Neural cell (in vitro differentiated cells): Measurements from ENCODE around the gene ROCK2.

Experiments used
- EP300 ChIP-seq: fragments of 450-650 bp; conservative IDR thresholded peaks from 2 replicates; pipeline ENCODE4 v1.6.1; 2014; ENCODE audit warnings: antibody characterized with exemption, mild to moderate bottlenecking, moderate library complexity; ENCODE audit not compliant: poor library complexity, severe bottlenecking
- TAF1 ChIP-seq: IDR thresholded peaks from 2 replicates; pipeline ENCODE4 v1.6.1; 2012; ENCODE audit warnings: low read depth
- TF ChIP-seq, protein P1 (sequence below): fragments of 450-650 bp; IDR thresholded peaks from 2 replicates; pipeline ENCODE4 v1.5.1; 2014; ENCODE audit warnings: antibody characterized with exemption, mild to moderate bottlenecking, moderate library complexity; ENCODE audit not compliant: poor library complexity, severe bottlenecking
- TF ChIP-seq, protein P2 (sequence below): IDR thresholded peaks from 2 replicates; pipeline ENCODE4 v1.6.1; 2012; ENCODE audit warnings: borderline replicate concordance

DNA sequence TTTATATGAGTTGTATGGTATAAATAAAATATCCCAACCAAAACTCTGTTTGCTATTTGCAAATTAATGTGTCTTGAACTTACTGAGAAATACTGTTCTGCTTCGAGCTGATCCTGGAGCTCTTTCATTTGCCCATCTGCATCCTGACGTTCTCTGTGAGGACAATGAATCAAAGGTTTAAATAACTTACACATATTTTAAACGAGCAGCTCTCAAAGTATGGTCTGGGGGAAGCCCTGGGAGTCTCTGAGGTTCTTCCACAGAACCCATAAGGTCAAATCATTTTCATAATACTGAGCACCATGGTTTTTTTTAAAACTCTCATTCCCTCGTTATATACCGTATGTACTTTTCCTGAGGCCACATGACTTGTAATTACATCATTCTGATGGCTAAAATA is 142.5 kb downstream of the ROCK2 start:
- no peak for TF ChIP-seq EP300
- TF ChIP-seq, protein P1, sequence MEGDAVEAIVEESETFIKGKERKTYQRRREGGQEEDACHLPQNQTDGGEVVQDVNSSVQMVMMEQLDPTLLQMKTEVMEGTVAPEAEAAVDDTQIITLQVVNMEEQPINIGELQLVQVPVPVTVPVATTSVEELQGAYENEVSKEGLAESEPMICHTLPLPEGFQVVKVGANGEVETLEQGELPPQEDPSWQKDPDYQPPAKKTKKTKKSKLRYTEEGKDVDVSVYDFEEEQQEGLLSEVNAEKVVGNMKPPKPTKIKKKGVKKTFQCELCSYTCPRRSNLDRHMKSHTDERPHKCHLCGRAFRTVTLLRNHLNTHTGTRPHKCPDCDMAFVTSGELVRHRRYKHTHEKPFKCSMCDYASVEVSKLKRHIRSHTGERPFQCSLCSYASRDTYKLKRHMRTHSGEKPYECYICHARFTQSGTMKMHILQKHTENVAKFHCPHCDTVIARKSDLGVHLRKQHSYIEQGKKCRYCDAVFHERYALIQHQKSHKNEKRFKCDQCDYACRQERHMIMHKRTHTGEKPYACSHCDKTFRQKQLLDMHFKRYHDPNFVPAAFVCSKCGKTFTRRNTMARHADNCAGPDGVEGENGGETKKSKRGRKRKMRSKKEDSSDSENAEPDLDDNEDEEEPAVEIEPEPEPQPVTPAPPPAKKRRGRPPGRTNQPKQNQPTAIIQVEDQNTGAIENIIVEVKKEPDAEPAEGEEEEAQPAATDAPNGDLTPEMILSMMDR, result no peak
- no peak for TF ChIP-seq TAF1
- TF ChIP-seq, protein P2, sequence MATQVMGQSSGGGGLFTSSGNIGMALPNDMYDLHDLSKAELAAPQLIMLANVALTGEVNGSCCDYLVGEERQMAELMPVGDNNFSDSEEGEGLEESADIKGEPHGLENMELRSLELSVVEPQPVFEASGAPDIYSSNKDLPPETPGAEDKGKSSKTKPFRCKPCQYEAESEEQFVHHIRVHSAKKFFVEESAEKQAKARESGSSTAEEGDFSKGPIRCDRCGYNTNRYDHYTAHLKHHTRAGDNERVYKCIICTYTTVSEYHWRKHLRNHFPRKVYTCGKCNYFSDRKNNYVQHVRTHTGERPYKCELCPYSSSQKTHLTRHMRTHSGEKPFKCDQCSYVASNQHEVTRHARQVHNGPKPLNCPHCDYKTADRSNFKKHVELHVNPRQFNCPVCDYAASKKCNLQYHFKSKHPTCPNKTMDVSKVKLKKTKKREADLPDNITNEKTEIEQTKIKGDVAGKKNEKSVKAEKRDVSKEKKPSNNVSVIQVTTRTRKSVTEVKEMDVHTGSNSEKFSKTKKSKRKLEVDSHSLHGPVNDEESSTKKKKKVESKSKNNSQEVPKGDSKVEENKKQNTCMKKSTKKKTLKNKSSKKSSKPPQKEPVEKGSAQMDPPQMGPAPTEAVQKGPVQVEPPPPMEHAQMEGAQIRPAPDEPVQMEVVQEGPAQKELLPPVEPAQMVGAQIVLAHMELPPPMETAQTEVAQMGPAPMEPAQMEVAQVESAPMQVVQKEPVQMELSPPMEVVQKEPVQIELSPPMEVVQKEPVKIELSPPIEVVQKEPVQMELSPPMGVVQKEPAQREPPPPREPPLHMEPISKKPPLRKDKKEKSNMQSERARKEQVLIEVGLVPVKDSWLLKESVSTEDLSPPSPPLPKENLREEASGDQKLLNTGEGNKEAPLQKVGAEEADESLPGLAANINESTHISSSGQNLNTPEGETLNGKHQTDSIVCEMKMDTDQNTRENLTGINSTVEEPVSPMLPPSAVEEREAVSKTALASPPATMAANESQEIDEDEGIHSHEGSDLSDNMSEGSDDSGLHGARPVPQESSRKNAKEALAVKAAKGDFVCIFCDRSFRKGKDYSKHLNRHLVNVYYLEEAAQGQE, result no peak
